H9 (cell line): Measurements from ENCODE around the gene BEGAIN. TPM values are rescaled to one million over a fixed set of nuclear protein-coding genes. Genes with fewer than 3 reads are reported as not detected.

Source experiments
- DNase-seq: peaks from one replicate; pipeline ENCODE4 v3.0.0-alpha.2; 2017
- H2AFZ ChIP-seq: one replicate; pipeline ENCODE4 v1.6.1; 2013; ENCODE audit warnings: mild to moderate bottlenecking, low read length, control low read depth, moderate library complexity
- H2AK5ac ChIP-seq: 2 replicates; pipeline ENCODE4 v1.6.1; 2013; ENCODE audit warnings: low read length, control low read depth, mixed read lengths; ENCODE audit not compliant: insufficient read length
- H2BK120ac ChIP-seq: one replicate; pipeline ENCODE4 v1.6.1; 2013; ENCODE audit warnings: low read depth, mild to moderate bottlenecking, low read length, control low read depth, inconsistent platforms; ENCODE audit not compliant: poor library complexity, severe bottlenecking
- H2BK12ac ChIP-seq: 2 replicates; pipeline ENCODE4 v1.6.1; 2013; ENCODE audit warnings: low read length, control low read depth, mixed read lengths, low read depth; ENCODE audit not compliant: insufficient read length
- H2BK15ac ChIP-seq: 2 replicates; pipeline ENCODE4 v1.6.1; 2013; ENCODE audit warnings: low read depth, low read length, control low read depth
- H2BK20ac ChIP-seq: one replicate; pipeline ENCODE4 v1.6.1; 2013; ENCODE audit warnings: low read depth, mild to moderate bottlenecking, low read length, control low read depth, inconsistent platforms; ENCODE audit not compliant: poor library complexity, severe bottlenecking
- H2BK5ac ChIP-seq: 2 replicates; pipeline ENCODE4 v1.6.1; 2013; ENCODE audit warnings: low read length, control low read depth, mixed read lengths; ENCODE audit not compliant: insufficient read length
- H3K14ac ChIP-seq: 2 replicates; pipeline ENCODE4 v1.6.1; 2013; ENCODE audit warnings: low read length, control low read depth; ENCODE audit not compliant: insufficient read depth
- H3K18ac ChIP-seq: 2 replicates; pipeline ENCODE4 v1.6.1; 2013; ENCODE audit warnings: low read depth, mild to moderate bottlenecking, mixed read lengths, low read length, control low read depth; ENCODE audit not compliant: insufficient read length
- H3K23ac ChIP-seq: 2 replicates; pipeline ENCODE4 v1.6.1; 2013; ENCODE audit warnings: low read length, control low read depth, mixed read lengths, low read depth; ENCODE audit not compliant: insufficient read length
- H3K23me2 ChIP-seq: 2 replicates; pipeline ENCODE4 v1.6.1; 2013; ENCODE audit warnings: low read depth, mild to moderate bottlenecking, mixed read lengths, low read length, control low read depth; ENCODE audit not compliant: insufficient read length, poor library complexity, severe bottlenecking
- H3K27ac ChIP-seq: 2 replicates; pipeline ENCODE4 v1.5.1; 2013; ENCODE audit warnings: low read length, control low read depth, mixed read lengths, low read depth; ENCODE audit not compliant: insufficient read length
- H3K27me3 ChIP-seq: 2 replicates; pipeline ENCODE4 v1.6.1; 2013; ENCODE audit warnings: low read length, control low read depth, inconsistent platforms; ENCODE audit not compliant: insufficient read depth
- H3K4ac ChIP-seq: 2 replicates; pipeline ENCODE4 v1.6.1; 2013; ENCODE audit warnings: low read depth, mild to moderate bottlenecking, control low read depth, inconsistent platforms, low read length, moderate library complexity
- H3K4me1 ChIP-seq: 2 replicates; pipeline ENCODE4 v1.6.1; 2013; ENCODE audit warnings: low read length, control low read depth, inconsistent platforms; ENCODE audit not compliant: insufficient read depth
- H3K4me2 ChIP-seq: 2 replicates; pipeline ENCODE4 v1.6.1; 2013; ENCODE audit warnings: low read length, control low read depth, mixed read lengths; ENCODE audit not compliant: insufficient read length, insufficient read depth
- H3K56ac ChIP-seq: 2 replicates; pipeline ENCODE4 v1.6.1; 2013; ENCODE audit warnings: low read depth, mild to moderate bottlenecking, mixed read lengths, low read length, control low read depth; ENCODE audit not compliant: insufficient read length
- H3K79me1 ChIP-seq: 2 replicates; pipeline ENCODE4 v1.6.1; 2013; ENCODE audit warnings: low read depth, mild to moderate bottlenecking, moderate library complexity, low read length, control low read depth, inconsistent platforms; ENCODE audit not compliant: insufficient read depth, poor library complexity, severe bottlenecking
- H3K79me2 ChIP-seq: 2 replicates; pipeline ENCODE4 v1.6.1; 2013; ENCODE audit warnings: low read length, control low read depth, inconsistent platforms; ENCODE audit not compliant: insufficient read depth
- H3K9ac ChIP-seq: 2 replicates; pipeline ENCODE4 v1.6.1; 2013; ENCODE audit warnings: low read length, control low read depth, mixed read lengths; ENCODE audit not compliant: insufficient read length; ENCODE audit errors: extremely low read depth
- H3K9me3 ChIP-seq: one replicate; pipeline ENCODE4 v1.6.1; 2013; ENCODE audit warnings: low read depth, low read length, inconsistent platforms; ENCODE audit not compliant: control insufficient read depth
- H3T11ph ChIP-seq: one replicate; pipeline ENCODE4 v1.6.1; 2013; ENCODE audit warnings: mild to moderate bottlenecking, low read length, control low read depth, inconsistent platforms
- H4K20me1 ChIP-seq: one replicate; pipeline ENCODE4 v1.6.1; 2013; ENCODE audit not compliant: control insufficient read depth, insufficient read length, insufficient read depth
- H4K5ac ChIP-seq: 2 replicates; pipeline ENCODE4 v1.6.1; 2013; ENCODE audit warnings: low read depth, mild to moderate bottlenecking, mixed read lengths, low read length, control low read depth; ENCODE audit not compliant: insufficient read length
- H4K8ac ChIP-seq: replicated peaks from 2 replicates; pipeline ENCODE4 v1.6.1; 2013; ENCODE audit warnings: low read length, control low read depth, mixed read lengths, low read depth; ENCODE audit not compliant: insufficient read length
- H4K91ac ChIP-seq: 2 replicates; pipeline ENCODE4 v1.6.1; 2013; ENCODE audit warnings: low read depth, mild to moderate bottlenecking, moderate library complexity, mixed read lengths, low read length, control low read depth; ENCODE audit not compliant: insufficient read length
- H3K27ac Mint-ChIP-seq, 3 experiments: 2 replicates in 2 of 3; 3 replicates in 1 of 3; pipeline ENCODE4 v1.8.0; 2020 to 2021; ENCODE audit warnings: mixed read lengths in 3 of 3, mild to moderate bottlenecking in 1 of 3, moderate library complexity in 1 of 3
- H3K27me3 Mint-ChIP-seq: 2 replicates; pipeline ENCODE4 v1.8.0; 2021; ENCODE audit warnings: low read depth, mild to moderate bottlenecking, moderate library complexity, mixed read lengths
- H3K36me3 Mint-ChIP-seq, 3 experiments: 2 replicates in 2 of 3; 3 replicates in 1 of 3; pipeline ENCODE4 v1.8.0; 2020 to 2021; ENCODE audit warnings: low read depth in 3 of 3, mixed read lengths in 3 of 3; ENCODE audit not compliant: insufficient read depth in 1 of 3
- H3K4me1 Mint-ChIP-seq, 2 experiments: 2 replicates each; pipeline ENCODE4 v1.8.0; 2020; ENCODE audit warnings: mixed read lengths in 2 of 2
- H3K4me3 Mint-ChIP-seq, 2 experiments: 2 replicates in 1 of 2; 3 replicates in 1 of 2; pipeline ENCODE4 v1.8.0; 2020 to 2021; ENCODE audit warnings: mild to moderate bottlenecking in 2 of 2, mixed read lengths in 2 of 2, moderate library complexity in 1 of 2
- H3K9me3 Mint-ChIP-seq, 2 experiments: 2 replicates in 1 of 2; 3 replicates in 1 of 2; pipeline ENCODE4 v1.8.0; 2020; ENCODE audit warnings: mild to moderate bottlenecking in 2 of 2, mixed read lengths in 2 of 2, moderate library complexity in 1 of 2
- CTCF ChIP-seq: fragments of 200-600 bp; sonication (generic); conservative IDR thresholded peaks from 3 replicates; pipeline ENCODE4 v1.8.0; 2021; ENCODE audit warnings: antibody characterized with exemption, mild to moderate bottlenecking
- WGBS: extraction: QIAGEN DNeasy Blood & Tissue Kit; methylation state at CpG from one replicate; pipeline ENCODE4 v1.1.7; 2013; ENCODE audit warnings: missing lambda C conversion rate, low lambda C conversion rate, mixed read lengths; ENCODE audit not compliant: insufficient read length; ENCODE audit errors: extremely low coverage; 5-methylcytosine and 5-hydroxymethylcytosine counted together
- total RNA-seq: library from RNA; stranded (reverse); gene quantifications from 2 replicates; pipeline ENCODE4 v1.2.1, GENCODE V29; 2021

BEGAIN gene
- total RNA-seq, 1 experiment from 2014 or later, result 2.6 TPM

GRCh38 chr14:100549834-100550625 lies 37.2 kb downstream of the BEGAIN start:
- Histone ChIP-seq H3K18ac (no peak overlapping the region), H3K27ac (no peak overlapping the region), H3K4ac (no peak overlapping the region), H4K91ac (no peak overlapping the region), H4K8ac (no peak overlapping the region), H3K79me1 (no peaks in the 10 kb centered on the region), H3K14ac (no peak overlapping the region), H2BK12ac (no peak overlapping the region), H4K5ac (no peak overlapping the region), H3T11ph (no peak overlapping the region), H3K9me3 (no peaks in the 10 kb centered on the region), H3K23me2 (no peaks in the 10 kb centered on the region), H3K4me1 (peaks cover 3% of the 10 kb centered on the region; the same call in 1 of the 2 replicates), H2AFZ (no peak overlapping the region), H2AK5ac (no peak overlapping the region), H2BK5ac (no peak overlapping the region), H3K4me2 (no peak overlapping the region), H3K79me2 (no peaks in the 10 kb centered on the region), H3K9ac (no peak overlapping the region), H3K23ac (no peak overlapping the region), H4K20me1 (no peaks in the 10 kb centered on the region), H3K56ac (no peak overlapping the region), H2BK120ac (no peak overlapping the region), H2BK15ac (no peak overlapping the region), H2BK20ac (no peak overlapping the region), H3K27me3 (no peaks in the 10 kb centered on the region)
- WGBS, result no CpG with 5 or more reads among the region's 29 CpGs
- no peak for DNase-seq
- no peak for TF ChIP-seq CTCF
- no peak overlapping the region for H3K4me3 Mint-ChIP-seq
- H3K27me3 Mint-ChIP-seq, result peaks cover 13% of the 10 kb centered on the region
- H3K4me1 Mint-ChIP-seq, result peaks cover 10 to 19% of the 10 kb centered on the region in 2 experiments
- no peaks in the 10 kb centered on the region; a peak in 1 of 5 replicates for H3K9me3 Mint-ChIP-seq
- no peaks in the 10 kb centered on the region for H3K36me3 Mint-ChIP-seq
- H3K27ac Mint-ChIP-seq, result no peak overlapping the region
